Glomerular visceral epithelial cell (primary cell): ENCODE results near the gene N4BP2L1.

ENCODE experiments used
- DNase-seq: peaks from one replicate; pipeline ENCODE4 v3.0.0-alpha.2; 2016; ENCODE audit errors: extremely low spot score

Gene N4BP2L1

DNA sequence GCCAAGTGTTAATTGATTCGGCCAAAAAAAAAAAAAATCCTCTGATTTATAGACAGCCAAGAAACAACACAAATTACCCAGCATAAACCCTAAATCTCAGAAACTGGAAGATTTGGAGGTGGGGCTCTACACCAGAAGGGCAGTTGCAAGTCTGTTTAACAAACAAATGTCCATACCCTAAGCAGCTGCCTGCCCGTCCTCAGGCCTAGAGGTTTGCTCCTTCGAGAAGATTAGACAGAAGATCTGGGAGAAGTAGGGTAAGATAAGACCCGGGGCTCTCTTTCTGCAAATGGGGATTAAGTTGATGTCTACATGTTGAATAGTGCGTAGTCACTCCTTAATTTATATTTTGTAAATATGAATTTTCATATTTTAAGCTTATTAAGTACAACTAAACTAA is 3.4 kb upstream of the N4BP2L1 start:
- DNase-seq, result no peak

- DNase-seq, result no peak
Observed at GRCh38 chr13:32430018-32430747, 2.3 kb upstream of the N4BP2L1 start.

DNA sequence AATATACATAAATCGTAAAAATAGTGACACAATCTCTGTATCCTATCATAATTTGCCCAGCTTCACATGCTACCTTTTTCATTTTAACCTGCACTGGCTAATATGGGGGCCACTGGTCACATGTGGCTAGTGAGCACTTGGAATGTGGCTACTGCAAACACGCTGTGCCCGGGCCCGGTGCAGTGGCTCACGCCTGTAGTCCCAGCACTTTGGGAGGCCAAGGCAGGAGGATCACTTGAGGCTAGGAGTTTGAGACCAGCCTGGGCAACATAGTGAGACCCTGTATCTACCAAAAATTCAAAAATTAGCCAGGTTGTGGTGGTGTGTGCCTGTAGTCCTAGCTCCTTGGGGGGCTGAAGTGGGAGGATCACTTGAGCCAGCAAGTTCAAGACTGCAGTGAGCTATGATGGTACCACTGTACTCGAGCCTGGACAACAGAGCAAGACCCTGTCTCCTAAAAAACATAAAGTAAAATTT is 1.5 kb upstream of the N4BP2L1 start:
- DNase-seq, result no peak

DNA sequence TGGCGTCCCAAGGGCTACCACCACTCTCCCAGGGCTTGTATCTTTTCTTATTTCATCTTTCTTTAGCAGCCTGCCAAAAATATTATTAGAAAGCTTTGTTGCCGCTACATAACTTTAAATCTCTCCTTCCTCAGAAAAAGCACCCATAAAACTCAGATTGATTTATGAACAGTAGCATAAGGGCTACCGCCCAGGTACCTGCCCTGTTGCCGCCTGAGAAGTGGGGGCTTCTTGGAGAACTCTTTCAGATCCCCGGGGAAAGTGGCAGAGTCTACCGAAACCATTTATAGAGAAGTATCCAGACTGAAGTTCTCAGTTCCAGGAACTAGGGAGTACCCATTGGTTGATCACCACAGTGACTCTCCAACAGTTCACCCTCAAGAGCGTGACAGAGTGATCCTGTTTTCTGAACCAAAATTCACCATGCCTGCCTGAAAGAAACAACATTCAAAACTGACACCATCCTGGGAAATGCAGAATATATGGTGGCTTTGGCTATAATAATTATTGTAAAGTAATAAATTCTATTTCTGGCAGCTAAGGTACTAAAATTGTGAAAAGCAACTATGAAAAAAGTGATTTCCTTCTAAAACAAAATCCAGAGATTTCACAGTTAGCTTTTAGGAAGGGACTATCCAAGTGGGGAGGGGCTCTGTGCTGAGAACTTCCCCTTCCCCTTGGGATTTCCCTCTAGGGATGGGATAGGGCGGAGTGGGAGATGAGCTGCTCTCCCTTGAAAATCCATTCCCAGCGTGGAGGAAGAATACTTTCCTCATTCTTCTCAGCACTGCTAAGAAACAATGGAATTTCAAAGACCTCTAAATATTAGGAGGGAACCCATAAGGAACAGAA is 877 bp upstream of the N4BP2L1 start:
- DNase-seq, result no peak

DNA sequence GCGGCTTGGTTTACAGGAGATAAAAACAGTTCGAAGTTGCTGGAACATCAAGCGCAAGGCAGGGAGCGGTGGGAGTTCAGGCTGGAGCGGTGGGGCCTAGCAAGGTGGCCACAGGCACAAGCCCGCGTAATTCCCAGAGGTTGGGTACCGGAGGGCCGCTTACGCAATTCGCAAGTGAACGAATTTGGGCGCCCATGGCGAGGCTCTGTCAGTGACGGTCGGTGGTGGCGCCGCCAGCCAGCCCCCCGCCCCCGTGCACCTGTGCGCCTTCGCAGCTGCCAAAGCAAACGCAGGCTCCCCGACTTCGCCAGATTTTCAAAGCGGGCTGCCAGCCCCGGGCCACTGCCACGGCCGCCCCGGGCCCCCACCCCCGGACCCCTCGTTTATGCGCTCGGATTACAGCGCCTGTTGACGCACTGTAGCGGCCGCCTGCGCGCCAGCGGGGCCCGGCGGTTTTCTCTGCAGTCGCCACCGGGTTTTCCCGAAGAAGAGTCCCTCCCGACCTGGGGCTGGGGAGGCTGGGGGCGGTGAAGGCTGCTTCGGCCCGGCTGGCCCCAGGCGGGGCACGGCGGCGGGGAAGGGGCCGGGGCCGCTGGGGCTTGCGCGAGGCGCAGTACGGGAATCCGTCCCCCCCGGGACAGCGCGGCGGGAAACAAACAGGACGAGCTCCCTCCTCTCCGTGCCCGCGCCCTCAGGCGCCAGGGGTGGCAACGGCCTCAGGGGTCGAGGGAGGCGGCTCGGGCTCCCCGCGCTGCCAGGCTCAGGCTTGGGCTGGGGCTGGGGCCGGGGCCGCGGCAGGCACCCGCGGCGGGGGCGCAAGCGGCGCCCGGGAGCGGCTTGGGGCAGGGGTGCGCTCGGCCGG is 709 bp downstream of the N4BP2L1 start:
- no peak for DNase-seq

DNA sequence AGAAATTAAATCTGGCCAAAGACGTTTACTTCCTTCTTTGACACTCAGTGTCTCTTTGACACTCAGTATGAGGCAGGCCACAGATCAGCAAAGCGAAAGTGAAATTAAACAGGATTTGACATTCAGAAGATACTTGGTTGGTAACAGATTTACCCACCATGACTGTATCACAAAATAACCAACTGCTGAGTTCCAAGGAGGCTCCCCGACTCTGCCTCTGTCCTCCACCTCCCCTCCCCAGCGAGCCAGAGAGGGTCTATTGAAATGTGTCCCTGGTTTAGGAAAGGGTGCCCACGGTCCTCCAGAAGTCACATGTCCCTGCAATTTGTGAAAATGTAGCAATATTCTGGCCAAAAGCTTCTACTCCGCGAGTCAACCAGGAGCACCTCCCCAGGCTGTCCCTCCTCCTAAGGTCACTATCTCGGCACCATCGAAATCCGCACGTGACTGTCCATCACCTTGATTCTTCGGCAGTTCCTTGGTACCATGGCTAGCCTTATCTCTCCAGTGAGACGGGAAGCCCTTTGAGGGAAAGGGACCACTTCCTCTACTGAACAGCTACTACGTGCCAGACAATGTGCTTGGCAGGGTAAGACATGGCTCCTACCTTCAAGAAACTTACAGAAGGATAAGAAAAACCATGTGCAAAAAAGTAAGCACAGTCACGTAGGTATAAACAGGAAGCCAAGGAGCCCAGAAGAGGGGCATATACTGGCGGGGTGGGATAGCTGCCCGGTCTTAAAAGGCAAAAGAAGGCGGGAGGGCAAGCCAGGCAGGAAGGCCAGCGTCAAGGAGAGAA is 1.5 kb downstream of the N4BP2L1 start:
- peak; percentile 30 for DNase-seq

DNA sequence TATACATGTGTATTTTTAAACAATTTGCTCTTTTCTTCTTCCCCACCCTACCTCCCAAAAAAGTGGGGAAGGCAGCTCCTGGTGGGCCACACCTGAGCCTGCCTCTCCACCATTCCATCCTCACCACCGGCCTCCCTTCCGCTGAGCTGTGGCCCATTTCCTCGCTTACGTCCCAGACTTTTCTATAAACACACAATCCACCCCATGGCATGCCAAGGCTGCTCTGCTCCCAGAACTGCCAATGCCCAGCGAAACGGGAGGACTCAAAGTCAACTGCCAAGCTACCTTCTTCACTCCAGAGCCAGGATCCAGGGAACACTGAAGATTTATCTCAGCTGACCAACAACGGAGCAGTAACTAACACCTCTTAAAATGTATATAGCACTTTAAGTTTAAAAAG is 2.8 kb downstream of the N4BP2L1 start:
- no peak for DNase-seq

DNA sequence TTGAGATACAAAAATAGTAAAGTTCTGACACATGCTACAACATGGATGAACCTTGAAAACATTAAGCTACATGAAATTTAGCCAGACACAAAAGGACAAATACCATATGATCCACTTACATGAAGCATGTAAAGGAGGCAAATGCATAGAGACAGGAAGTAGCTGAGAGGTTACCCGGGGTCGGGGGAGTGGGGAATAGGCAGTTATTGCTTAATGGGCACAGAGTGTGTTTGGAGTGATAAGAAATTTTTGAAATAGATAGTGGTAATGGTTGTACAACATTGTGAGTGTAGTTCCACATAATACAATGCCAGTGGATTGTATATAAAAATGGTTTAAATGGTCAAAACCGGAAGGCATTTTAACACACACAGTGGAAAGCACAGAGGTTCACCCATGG is 4.3 kb downstream of the N4BP2L1 start:
- DNase-seq, result no peak

DNA sequence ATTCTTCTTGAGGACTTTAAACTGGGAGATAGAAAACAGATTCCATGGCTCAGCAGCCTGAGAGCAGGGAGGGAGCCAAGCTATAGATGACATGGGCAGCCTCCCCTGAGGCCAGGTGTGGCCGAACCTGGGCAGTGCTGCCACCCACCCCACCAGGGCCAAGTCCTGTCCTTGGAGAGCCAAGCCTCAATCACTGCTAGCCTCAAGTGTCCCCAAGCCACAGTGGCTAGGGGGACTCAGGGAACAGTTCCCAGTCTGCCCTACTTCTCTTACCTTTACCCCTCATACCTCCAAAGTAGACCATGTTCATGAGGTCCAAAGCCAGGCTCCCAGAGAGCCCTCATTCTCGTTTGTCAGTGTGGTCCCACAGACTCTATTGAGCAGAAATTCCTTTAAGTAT is 8.1 kb downstream of the N4BP2L1 start:
- DNase-seq, result no peak

DNA sequence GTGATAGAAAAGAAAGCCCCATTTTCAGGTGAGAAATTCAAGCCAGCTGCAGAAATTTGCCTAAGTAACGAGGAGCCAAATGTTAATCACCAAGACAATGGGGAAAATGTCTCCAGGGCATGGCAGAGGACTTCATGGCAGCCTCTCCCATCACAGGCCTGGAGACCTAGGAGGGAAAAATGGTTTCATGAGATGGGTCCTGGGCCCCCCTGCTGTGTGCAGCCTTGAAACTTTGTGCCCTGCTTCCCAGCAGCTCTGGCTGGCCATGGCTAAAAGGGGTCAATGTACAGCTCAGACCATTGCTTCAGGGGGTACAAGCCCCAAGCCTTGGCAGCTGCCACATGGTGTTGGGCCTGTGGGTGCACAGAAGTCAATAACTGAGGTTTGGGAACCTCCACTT is 9.9 kb downstream of the N4BP2L1 start:
- DNase-seq, result no peak

DNA sequence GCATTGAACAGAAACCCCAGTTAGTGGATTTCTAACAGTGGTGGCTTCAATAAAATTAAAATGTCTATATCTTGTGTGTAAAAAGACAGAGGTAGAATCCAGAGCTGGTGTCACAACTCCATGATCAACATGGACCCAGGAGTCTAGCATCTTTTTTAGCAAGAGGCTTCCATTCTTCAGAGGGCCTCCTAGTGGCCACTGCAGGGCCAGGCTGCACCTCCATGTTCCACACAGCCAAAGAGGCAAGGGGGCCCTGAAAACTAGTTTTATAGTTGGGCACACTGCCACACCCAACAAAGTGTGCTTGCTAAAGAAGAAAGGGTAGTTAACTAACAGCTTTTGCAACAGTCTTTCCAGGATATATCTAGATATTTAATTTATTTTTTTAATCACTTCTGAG is 12.9 kb downstream of the N4BP2L1 start:
- DNase-seq, result peak; percentile 5

DNA sequence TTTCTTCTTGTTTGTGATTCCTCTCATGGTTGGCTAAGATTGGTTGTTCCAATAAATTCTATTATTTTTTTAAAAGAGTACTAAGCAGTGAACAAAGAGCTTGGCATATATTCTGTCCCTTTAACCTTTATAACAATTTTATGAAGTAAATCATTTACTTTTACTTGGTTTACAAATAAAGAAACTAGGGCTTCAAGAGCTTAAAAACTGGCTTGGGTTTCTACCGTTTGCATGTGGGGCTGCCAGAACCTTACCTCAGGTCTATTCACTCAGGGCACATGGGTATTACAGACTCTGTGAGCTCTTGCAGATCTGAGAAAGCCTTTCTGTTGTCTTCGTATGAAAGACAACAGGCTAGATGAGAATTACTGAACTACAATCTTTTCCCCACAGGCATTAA is 13.3 kb downstream of the N4BP2L1 start:
- no peak for DNase-seq

DNA sequence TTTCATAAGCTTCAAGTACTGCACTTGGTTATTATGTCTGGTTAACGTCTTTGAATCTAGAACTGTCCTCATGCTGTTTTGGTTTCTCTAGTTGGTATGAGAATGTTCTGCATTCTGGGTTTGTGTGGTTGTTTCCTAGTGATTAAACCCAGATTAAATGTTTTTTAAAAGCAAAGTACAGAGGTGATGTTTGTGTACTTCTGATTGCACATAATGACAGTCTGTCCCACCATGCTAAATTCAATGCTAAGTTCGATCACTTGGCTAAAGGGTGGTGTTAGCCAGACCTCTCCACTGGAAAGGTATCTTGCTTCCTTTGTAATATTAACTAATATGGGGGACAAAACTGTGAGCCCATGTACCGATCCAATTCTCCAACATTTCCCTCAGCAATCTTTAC is 14.6 kb downstream of the N4BP2L1 start:
- DNase-seq, result no peak

DNA sequence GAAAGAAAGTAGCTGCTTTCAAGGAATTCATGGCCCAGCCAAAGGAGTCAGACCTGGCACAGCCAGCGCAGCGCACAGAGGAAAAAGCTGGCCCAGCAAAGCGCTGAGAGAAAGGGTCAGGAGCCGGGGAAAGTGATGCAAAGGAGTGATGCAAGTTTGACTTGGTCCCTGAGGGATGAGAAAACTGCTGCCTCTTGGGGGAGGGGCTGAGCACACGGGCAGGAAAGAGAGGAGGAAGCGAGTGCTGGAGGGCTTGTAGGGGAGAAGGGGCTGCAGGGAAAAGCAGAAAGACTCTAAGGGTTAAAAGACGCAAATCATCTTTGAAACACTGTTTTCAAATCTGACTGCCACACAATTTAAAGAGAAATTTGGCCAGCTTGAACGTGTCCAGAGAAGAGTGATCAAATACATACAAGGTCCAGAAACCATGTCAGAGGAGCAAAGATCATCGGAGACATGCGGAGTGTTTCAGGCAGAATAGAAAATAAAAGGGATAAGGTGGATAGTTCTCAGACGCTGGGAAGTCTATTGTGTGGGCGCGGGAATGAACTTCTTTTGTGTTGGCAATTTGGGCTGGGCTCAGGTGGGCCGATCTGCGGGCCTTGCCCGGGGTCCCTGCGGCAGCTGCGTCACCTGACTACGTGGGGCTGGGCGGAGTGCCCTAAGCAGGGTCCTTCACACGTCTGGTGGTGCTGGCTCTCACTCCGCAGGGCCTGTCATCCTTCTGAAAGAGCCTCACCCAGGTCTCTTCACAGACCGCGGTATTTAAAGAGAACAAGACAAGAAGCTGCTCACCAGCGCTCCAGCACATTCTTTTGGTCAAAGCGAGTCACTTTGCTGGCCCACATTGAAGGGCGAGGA is 18.1 kb downstream of the N4BP2L1 start:
- DNase-seq, result peak; percentile 49

DNA sequence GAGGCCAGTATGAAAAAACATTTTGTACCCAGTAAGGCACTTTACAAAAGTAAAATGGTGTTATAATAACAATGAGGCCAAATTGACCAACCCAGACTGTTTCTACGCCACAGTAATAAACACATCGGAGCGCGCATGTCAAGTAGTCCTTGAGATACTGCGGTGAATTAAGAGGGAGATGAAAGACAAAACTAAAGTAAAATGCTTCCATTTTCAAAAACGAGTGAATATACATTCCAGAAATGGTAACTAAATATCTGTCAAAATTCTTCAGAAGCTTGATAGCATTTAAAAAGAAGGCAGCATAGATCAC is 19.0 kb downstream of the N4BP2L1 start:
- DNase-seq, result no peak

GRCh38 chr13:32408296-32409000 is 19.5 kb downstream of the N4BP2L1 start:
- no peak for DNase-seq

DNA sequence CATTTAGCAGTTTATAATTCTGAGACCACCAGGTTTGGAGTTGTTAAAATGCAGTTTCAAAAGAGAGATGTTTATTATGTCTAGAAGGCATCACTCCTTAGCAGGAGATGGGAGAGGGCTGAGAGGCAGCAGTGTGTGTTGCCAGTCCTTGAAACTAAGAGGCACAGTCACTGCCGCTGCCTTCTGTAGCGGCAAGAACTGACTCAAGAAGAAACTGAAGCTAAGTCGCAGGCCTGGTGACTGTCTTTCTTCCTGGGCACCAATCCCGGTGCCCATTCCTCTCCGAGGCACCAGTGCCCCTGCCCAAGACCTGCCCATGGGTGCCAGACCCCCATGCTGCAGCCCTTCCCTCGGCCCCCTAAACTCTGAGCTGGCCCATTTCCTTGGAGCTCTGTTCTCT is 20.1 kb downstream of the N4BP2L1 start:
- no peak for DNase-seq

- no peak for DNase-seq
Observed at GRCh38 chr13:32403108-32403507, 24.8 kb downstream of the N4BP2L1 start.

GRCh38 chr13:32391101-32391619 is 36.8 kb downstream of the N4BP2L1 start:
- DNase-seq, result no peak

GRCh38 chr13:32390484-32390883 is 37.4 kb downstream of the N4BP2L1 start:
- DNase-seq, result no peak
